Measurements from ENCODE around the gene ENTPD5.

Gene ENTPD5

DNA sequence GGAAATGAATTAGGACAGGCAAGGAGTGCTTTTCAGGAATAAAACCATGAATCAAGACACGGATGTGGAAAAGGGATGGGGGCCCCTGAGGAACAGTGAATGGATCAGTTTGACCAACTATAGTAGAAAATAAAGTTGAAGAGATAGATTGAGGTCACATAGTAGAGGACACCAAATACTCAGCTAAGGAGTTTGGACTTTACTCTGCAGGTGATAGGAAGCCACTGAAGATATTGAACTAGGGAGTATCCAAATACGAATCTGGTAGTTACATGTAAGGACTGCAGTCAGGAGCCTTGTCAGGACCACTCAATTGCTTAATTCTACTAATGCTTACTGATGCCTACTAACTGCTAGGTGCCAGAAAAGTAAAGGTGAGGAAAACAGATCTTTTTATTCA, 20.4 kb downstream of the ENTPD5 start:
- ATAC-seq: no peak
- TF ChIP-seq, protein P1, sequence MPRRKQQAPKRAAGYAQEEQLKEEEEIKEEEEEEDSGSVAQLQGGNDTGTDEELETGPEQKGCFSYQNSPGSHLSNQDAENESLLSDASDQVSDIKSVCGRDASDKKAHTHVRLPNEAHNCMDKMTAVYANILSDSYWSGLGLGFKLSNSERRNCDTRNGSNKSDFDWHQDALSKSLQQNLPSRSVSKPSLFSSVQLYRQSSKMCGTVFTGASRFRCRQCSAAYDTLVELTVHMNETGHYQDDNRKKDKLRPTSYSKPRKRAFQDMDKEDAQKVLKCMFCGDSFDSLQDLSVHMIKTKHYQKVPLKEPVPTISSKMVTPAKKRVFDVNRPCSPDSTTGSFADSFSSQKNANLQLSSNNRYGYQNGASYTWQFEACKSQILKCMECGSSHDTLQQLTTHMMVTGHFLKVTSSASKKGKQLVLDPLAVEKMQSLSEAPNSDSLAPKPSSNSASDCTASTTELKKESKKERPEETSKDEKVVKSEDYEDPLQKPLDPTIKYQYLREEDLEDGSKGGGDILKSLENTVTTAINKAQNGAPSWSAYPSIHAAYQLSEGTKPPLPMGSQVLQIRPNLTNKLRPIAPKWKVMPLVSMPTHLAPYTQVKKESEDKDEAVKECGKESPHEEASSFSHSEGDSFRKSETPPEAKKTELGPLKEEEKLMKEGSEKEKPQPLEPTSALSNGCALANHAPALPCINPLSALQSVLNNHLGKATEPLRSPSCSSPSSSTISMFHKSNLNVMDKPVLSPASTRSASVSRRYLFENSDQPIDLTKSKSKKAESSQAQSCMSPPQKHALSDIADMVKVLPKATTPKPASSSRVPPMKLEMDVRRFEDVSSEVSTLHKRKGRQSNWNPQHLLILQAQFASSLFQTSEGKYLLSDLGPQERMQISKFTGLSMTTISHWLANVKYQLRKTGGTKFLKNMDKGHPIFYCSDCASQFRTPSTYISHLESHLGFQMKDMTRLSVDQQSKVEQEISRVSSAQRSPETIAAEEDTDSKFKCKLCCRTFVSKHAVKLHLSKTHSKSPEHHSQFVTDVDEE (CRISPR knock-in tag; IDR thresholded peaks at IDR 0.05): no peak
- TF ChIP-seq ESRRG (CRISPR knock-in tag; IDR thresholded peaks at IDR 0.05): no peak
- TF ChIP-seq OSR1 (CRISPR knock-in tag; IDR thresholded peaks at IDR 0.05): no peak
- no peak for TF ChIP-seq PPARA (CRISPR knock-in tag; IDR thresholded peaks at IDR 0.05; ENCODE audit: borderline replicate concordance)
- TF ChIP-seq TOX (CRISPR knock-in tag; IDR thresholded peaks at IDR 0.05; ENCODE audit: borderline replicate concordance): no peak
- no peak for TF ChIP-seq ARNTL (CRISPR knock-in tag; IDR thresholded peaks at IDR 0.05; ENCODE audit: borderline replicate concordance, low read depth)
- TF ChIP-seq, protein P2, sequence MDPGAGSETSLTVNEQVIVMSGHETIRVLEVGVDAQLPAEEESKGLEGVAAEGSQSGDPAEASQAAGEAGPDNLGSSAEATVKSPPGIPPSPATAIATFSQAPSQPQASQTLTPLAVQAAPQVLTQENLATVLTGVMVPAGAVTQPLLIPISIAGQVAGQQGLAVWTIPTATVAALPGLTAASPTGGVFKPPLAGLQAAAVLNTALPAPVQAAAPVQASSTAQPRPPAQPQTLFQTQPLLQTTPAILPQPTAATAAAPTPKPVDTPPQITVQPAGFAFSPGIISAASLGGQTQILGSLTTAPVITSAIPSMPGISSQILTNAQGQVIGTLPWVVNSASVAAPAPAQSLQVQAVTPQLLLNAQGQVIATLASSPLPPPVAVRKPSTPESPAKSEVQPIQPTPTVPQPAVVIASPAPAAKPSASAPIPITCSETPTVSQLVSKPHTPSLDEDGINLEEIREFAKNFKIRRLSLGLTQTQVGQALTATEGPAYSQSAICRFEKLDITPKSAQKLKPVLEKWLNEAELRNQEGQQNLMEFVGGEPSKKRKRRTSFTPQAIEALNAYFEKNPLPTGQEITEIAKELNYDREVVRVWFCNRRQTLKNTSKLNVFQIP (CRISPR knock-in tag; IDR thresholded peaks at IDR 0.05; ENCODE audit: borderline replicate concordance, low read depth): no peak
- no peak for TF ChIP-seq ZNF70 (CRISPR knock-in tag; IDR thresholded peaks at IDR 0.05)
- TF ChIP-seq GLIS3 (CRISPR knock-in tag; IDR thresholded peaks at IDR 0.05): no peak
- TF ChIP-seq SNAI2 (CRISPR knock-in tag; IDR thresholded peaks at IDR 0.05): no peak

DNA sequence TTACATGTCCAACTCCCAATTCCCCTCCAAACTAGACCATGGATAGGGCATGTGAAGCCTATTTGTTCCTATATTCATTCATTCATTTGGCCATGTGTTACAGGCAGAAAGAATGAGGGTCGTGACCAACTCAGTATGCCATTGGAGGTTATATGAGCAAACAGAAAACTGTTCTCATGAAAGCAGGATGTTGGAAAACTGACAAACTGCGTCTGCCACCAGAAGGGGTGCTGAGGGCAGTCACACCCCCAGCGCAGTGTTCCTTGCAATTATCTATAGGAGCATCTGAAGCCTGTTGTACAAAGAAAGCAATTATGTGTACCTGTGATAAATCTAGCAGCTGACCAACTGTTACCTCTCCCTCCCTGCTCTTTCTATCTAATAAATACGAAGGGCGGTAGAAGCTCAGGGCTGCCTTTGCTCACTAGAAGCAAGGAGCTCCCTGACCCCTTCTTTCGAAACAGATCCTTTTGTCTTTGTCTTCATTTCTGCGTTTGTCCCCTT, 21.1 kb downstream of the ENTPD5 start:
- TF ChIP-seq ZNF8 (CRISPR knock-in tag; IDR thresholded peaks at IDR 0.05): no peak
- TF ChIP-seq, protein P3, sequence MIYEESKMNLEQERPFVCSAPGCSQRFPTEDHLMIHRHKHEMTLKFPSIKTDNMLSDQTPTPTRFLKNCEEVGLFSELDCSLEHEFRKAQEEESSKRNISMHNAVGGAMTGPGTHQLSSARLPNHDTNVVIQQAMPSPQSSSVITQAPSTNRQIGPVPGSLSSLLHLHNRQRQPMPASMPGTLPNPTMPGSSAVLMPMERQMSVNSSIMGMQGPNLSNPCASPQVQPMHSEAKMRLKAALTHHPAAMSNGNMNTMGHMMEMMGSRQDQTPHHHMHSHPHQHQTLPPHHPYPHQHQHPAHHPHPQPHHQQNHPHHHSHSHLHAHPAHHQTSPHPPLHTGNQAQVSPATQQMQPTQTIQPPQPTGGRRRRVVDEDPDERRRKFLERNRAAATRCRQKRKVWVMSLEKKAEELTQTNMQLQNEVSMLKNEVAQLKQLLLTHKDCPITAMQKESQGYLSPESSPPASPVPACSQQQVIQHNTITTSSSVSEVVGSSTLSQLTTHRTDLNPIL (CRISPR knock-in tag; IDR thresholded peaks at IDR 0.05; ENCODE audit: low read depth): no peak
- no peak for TF ChIP-seq TCF4 (CRISPR knock-in tag; IDR thresholded peaks at IDR 0.05; ENCODE audit: borderline replicate concordance)
- TF ChIP-seq, protein P2 (CRISPR knock-in tag; IDR thresholded peaks at IDR 0.05; ENCODE audit: borderline replicate concordance, low read depth): no peak
- TF ChIP-seq SNAI2 (CRISPR knock-in tag; IDR thresholded peaks at IDR 0.05): no peak
- TF ChIP-seq RARB (CRISPR knock-in tag; IDR thresholded peaks at IDR 0.05): no peak
- no peak for TF ChIP-seq PPARA (CRISPR knock-in tag; IDR thresholded peaks at IDR 0.05; ENCODE audit: borderline replicate concordance)
- TF ChIP-seq GLIS3 (CRISPR knock-in tag; IDR thresholded peaks at IDR 0.05): no peak
- TF ChIP-seq, protein P4, sequence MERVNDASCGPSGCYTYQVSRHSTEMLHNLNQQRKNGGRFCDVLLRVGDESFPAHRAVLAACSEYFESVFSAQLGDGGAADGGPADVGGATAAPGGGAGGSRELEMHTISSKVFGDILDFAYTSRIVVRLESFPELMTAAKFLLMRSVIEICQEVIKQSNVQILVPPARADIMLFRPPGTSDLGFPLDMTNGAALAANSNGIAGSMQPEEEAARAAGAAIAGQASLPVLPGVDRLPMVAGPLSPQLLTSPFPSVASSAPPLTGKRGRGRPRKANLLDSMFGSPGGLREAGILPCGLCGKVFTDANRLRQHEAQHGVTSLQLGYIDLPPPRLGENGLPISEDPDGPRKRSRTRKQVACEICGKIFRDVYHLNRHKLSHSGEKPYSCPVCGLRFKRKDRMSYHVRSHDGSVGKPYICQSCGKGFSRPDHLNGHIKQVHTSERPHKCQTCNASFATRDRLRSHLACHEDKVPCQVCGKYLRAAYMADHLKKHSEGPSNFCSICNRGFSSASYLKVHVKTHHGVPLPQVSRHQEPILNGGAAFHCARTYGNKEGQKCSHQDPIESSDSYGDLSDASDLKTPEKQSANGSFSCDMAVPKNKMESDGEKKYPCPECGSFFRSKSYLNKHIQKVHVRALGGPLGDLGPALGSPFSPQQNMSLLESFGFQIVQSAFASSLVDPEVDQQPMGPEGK (CRISPR knock-in tag; IDR thresholded peaks at IDR 0.05; ENCODE audit: borderline replicate concordance): no peak
- TF ChIP-seq OSR1 (CRISPR knock-in tag; IDR thresholded peaks at IDR 0.05): no peak
- TF ChIP-seq TOX (CRISPR knock-in tag; IDR thresholded peaks at IDR 0.05; ENCODE audit: borderline replicate concordance): no peak
- no peak for TF ChIP-seq ZNF565 (CRISPR knock-in tag; conservative IDR thresholded peaks at IDR 0.05; ENCODE audit: low read depth)
- no peak for TF ChIP-seq ESRRG (CRISPR knock-in tag; IDR thresholded peaks at IDR 0.05)
- ATAC-seq: no peak

DNA sequence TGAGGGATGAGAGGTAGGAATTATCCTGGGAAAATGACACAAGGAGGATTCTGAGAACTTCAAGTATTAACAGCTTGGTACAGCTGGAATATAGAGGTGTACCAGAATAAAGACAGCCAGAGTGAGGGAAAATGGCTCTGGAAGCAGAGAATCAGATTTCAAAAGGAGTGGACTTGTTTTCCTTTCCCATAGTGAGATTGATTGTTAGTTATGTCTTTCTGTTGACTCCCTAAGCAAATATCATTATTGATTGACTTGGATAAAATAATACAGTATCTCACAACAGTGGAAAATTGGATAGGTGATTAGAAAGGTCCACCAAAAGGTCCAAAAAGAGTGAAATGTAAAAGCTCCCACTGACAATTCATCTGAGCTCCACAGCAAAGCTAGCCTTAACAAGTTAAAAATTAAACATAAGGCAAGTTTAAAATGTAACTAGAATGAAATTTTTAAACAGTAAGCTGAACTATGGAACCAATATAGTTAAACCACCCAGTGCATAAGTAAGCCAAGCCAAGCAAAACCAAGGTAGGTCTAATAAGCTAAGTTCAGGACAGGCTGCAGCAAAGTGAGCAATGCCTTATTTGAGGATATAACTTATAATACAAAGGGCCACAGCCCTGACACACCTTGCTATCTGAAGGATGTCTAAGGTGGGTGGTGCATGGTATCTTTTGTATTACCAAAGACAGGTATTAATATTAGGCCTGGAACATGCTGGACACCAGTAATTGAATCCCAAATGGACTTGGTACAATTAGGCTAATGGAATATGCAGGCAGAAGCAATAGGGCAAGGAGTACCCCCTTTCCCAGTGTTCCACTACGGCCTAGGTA, 21.8 kb downstream of the ENTPD5 start:
- ATAC-seq: no peak
- no peak for TF ChIP-seq BACH2 (CRISPR knock-in tag; IDR thresholded peaks at IDR 0.05; ENCODE audit: borderline replicate concordance)
- no peak for TF ChIP-seq ZNF70 (CRISPR knock-in tag; IDR thresholded peaks at IDR 0.05)
- TF ChIP-seq ZFP3 (CRISPR knock-in tag; IDR thresholded peaks at IDR 0.05): no peak
- TF ChIP-seq TCF4 (CRISPR knock-in tag; IDR thresholded peaks at IDR 0.05; ENCODE audit: borderline replicate concordance): no peak
- TF ChIP-seq TOX (CRISPR knock-in tag; IDR thresholded peaks at IDR 0.05; ENCODE audit: borderline replicate concordance): no peak
- no peak for TF ChIP-seq ZNF565 (CRISPR knock-in tag; conservative IDR thresholded peaks at IDR 0.05; ENCODE audit: low read depth)
- no peak for TF ChIP-seq GLIS3 (CRISPR knock-in tag; IDR thresholded peaks at IDR 0.05)
- TF ChIP-seq, protein P1 (CRISPR knock-in tag; IDR thresholded peaks at IDR 0.05): no peak
- TF ChIP-seq ZFP30 (CRISPR knock-in tag; IDR thresholded peaks at IDR 0.05): no peak
- TF ChIP-seq ARNTL (CRISPR knock-in tag; IDR thresholded peaks at IDR 0.05; ENCODE audit: borderline replicate concordance, low read depth): no peak
- no peak for TF ChIP-seq ISL1 (CRISPR knock-in tag; IDR thresholded peaks at IDR 0.05)
- no peak for TF ChIP-seq ESRRG (CRISPR knock-in tag; IDR thresholded peaks at IDR 0.05)
- TF ChIP-seq, protein P3 (CRISPR knock-in tag; IDR thresholded peaks at IDR 0.05; ENCODE audit: low read depth): no peak

All from SK-N-SH treated with all-trans-retinoic acid at 6 μM for 48 hours (cell line).